Raji (cell line): ENCODE data around the gene DAGLA.
A peak's percentile ranks its signal among the peaks of the same experiment; 100 is the strongest.

Source experiments
- POLR2A ChIP-seq: IDR thresholded peaks from 2 replicates; pipeline ENCODE4 v1.6.1; 2011; ENCODE audit warnings: low read depth, low read length, control low read depth; ENCODE audit not compliant: insufficient read depth

Gene DAGLA

DNA sequence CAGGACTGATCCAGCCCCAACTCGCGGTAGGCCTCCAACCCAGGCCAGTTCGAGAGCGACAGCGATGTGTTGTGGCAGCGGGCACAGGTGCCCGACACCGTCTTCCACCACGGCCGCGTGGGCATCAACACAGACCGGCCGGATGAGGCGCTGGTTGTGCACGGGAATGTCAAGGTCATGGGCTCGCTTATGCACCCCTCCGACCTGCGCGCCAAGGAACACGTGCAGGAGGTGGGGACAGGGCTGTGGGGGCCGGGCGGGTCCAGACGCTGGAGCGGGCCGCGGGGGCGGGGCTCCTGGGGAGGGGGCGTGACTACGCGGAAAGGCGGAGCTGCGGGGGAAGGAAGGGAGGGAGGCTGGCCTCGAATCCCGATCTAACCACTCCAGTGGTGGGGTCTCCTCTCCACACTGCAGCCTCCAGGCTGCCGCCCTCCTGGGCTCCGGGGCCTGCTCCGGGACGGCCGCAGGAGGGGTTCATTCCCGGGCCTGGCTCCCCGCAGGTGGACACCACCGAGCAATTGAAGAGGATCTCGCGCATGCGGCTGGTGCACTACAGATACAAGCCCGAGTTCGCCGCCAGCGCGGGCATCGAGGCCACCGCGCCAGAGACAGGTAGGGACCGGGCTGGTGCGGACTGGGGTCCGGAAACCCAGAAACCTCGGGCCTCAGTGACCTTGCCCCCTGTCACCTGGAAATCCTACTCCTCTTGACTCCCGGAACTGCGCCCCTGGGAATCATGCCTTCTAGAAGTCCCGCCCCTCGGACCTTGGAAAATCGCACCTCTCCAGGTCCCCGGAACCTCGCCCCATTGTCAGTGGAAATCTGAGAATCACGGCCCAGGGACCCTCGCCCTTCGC lies 97.3 kb downstream of the DAGLA start:
- TF ChIP-seq POLR2A = no peak

DNA sequence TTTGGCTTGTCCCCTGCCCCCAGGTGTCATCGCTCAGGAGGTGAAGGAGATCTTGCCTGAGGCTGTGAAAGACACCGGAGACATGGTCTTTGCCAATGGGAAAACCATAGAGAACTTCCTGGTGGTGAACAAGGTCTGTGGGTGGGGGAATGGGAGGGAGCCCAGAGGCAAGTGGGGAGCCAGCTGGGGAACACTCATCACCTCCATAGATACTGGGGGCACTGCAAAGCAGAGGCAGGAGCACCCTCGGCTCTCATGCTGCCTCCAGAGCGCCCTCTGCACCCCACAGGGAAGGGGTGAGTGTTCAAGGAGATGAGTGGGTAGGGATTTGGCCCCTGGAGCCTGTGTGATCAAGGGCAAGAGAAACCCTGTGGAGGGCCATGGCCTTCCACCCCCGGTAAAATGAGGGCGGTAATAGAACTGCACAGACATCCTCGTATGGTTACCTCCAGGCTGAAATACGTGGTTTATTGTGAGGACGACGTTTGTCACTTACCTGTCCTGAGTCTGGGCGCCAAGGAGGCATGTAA lies 98.2 kb downstream of the DAGLA start:
- TF ChIP-seq POLR2A = no peak

DNA sequence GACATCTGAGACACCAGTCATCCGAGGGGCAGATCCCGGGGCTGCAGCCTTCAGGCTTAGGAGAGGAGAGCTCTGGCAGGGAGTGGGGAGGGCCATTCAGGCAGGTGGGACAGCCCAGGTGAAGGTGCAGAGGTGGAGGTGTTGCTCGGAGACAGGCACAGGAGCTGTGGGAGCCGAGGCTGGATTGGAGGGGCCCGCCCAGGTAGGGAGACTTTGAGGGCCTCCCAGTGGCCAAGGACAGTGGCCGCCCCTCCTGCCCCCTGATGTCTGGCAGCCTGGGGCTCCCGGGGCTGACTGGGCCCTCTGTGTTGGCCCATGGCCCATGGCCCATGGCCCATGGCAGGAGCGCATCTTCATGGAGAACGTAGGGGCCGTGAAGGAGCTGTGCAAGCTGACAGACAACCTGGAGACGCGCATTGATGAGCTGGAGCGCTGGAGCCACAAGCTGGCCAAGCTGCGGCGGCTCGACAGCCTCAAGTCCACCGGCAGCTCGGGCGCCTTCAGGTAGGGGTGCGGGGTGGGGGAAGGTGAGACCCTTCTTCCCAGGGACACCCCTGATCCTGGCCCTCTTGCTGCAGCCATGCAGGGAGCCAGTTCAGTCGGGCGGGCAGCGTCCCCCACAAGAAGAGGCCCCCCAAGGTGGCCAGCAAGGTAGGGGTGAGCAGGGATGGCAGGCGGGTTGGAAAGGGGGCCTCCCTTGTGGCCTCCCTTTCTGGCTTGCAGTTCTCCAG lies 98.9 kb downstream of the DAGLA start:
- TF ChIP-seq POLR2A = no peak

DNA sequence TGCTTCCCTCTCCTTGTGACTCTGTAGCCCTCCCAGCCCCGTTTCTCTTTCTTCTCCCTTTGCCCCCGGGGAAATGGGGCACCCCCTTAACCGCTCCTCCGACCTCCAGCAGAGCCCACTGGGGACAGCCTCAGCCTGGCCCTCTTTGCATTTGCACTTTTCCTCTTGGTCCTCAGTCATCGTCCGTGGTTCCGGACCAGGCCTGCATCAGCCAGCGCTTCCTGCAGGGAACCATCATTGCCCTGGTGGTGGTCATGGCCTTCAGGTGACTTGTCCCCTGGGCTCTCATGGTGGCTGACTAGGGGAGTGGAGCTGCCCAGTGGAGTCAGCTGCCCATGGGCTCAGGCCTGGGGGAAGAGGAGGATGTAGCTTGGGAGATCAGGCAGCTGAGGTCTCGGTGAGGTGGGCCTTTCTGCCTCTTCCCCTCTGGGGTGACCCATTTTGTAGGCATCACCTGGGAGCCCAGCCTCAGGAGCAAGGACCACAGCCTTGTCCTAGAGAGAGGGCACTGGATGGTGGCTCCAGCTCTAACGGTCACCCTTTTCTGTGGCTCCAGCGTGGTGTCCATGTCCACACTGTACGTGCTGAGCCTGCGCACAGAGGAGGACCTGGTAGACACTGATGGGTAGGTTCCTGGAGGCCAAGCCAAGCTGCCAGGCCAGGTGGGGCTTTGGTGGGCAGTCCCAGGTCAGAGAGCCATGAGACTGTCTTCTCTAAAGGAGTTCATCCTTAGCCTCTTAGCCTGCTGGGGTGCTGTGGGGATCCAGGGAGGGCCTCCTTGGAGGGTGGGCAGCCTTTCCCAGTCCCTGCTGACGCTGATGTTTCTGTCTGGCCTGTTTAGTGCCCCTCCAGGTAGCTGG lies 99.7 kb downstream of the DAGLA start:
- TF ChIP-seq POLR2A = no peak

DNA sequence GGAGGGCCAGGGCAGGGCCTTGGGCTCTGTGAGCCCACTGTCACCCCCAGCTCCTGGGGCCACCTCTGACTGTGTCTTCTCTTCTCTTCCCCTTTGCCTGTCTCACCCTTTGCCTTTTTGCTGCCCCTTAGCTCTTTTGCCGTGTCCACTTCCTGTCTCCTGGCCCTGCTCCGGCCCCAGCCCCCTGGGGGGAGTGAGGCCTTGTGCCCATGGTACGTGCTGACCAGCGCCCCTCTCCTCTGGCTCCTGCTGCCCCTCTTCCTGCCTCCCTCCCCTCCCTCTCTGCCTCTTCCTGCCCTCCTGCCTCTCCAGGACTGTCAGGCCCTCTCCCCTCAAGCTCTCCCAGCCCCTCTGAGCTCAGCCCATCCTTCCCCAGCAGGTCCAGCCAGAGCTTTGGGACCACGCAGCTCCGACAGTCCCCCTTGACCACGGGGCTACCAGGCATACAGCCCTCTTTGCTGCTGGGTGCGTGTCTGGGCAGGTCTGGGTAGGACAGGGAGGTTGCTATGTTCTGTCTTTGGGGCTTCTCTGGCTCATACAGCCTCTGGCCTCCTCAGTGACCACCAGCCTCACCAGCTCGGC lies 100.5 kb downstream of the DAGLA start:
- no peak for TF ChIP-seq POLR2A

DNA sequence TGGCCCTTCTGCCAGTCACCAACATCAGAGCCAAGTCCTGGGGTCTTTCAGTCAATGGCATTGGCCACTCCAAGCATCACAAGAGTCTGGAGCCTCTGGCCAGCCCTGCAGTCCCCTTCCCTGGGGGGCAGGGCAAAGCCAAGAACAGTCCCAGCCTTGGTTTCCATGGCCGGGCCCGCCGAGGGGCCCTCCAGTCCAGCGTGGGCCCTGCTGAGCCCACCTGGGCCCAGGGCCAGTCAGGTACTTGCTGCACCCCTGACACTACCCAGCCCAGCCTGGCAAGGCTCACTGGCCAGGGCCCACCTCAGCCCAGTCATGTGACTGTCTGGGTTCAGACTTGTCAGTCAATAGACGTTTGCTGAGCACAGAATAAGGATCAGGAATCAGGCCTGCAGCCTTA lies 101.4 kb downstream of the DAGLA start:
- TF ChIP-seq POLR2A = no peak

DNA sequence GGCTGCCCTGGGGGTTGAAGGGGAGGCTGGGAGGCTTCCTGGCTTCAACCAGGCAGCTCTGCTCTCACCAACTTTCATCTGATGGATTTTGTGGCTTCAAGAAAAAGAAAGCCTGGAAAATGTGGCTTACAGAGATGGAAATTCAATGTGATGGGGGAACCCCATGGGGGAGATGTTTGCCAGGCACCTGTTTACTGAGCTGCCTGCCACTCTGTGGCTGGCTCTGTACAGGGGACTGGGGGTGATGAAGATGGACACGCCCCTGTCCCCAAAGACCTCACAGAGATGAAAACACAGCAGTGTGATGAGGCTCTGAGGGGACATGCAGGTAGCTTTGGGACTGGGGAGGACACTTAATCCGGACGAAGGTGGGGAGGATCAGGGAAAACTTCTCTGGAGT lies 102.1 kb downstream of the DAGLA start:
- no peak for TF ChIP-seq POLR2A

DNA sequence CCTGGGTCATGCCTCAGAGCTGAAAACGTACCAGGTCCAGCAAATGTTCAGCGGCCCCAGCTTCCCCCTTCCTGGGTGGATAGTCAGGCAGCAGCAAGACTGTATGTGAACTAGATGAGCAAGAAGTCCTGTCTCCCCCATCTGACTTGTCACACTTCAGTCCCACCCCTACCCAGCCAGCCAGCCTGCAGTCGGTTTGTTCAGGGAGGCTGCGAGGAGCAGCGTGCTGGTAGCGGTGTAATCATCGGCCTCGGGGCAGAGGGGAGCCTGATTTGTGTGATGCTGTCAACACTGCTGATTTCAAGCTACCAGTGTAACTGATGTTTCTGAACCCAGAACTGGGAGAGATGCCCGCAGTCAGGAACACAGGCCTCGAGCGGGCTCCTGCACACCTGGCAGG lies 102.7 kb downstream of the DAGLA start:
- TF ChIP-seq POLR2A = no peak

DNA sequence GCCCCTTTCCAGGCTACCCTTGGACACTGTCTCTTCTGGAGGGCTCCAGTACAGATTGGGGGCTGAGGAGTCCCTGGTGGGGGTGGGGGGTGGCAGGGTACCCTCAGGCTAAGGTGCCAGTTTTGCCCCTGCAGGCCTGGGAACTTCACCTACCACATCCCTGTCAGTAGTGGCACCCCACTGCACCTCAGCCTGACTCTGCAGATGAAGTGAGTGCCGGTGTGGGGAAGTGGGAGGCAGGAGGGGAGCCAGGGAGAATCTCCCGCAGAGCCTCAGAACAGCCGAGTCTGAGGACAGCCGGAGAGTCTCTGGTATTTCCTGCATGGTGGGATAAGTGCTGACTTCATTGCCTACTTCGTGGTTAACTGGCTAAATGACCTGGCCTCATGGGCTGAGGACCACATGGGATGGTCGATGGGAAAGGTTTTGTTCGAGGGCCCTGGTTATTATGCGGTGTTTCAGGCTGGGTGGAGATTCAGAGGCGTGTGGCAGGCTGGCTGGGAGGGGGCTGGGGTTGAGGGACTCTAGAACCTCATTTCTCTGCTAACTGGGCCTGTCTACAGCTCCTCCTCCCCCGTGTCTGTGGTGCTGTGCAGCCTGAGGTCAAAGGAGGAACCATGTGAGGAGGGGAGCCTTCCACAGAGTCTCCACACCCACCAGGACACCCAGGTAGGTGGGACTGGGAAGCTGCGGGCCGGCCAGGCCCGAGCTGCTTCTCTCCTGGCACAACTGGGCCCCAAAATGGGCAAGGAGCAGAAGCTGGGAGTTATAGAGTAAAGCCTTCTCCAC lies 103.7 kb downstream of the DAGLA start:
- TF ChIP-seq POLR2A = no peak

DNA sequence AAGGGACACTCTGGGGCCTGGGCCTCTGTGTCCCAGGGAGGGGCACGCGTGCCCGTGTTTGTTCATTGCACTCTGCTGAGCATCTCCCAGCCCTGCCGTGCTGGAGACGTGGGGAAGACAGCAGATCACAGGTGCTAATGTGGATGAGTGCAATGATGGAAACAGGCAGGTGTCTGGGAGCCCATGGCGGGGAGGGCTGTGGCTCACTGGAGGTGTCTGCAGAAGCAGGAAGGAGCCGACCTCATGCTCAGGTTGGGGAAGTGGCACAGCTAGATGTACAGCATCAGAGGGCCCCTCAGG lies 104.3 kb downstream of the DAGLA start:
- TF ChIP-seq POLR2A = no peak

DNA sequence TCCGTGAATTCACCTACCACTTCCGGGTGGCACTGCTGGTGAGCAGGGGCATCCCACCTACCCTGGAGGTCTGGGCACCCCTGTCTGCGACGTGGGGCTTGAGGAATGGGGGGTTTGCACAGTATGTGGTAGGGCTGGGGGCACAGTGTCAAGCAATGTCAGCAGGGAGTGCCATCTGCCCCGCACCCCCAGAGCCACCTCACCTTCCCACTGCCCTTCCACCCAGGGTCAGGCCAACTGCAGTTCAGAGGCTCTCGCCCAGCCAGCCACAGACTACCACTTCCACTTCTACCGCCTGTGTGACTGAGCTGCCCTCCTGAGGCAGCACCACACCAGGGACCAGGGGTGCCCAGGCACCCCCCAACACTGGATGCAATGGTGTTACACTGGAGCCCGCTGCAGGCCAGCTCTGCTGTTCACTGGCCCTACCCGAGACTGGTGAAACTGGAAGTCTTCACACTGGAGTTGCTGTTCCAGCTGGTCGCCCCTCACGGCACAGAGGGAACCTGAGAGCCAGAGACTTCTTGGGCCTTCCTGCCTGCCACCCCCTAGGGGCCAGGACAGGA lies 105.7 kb downstream of the DAGLA start:
- TF ChIP-seq POLR2A = no peak

DNA sequence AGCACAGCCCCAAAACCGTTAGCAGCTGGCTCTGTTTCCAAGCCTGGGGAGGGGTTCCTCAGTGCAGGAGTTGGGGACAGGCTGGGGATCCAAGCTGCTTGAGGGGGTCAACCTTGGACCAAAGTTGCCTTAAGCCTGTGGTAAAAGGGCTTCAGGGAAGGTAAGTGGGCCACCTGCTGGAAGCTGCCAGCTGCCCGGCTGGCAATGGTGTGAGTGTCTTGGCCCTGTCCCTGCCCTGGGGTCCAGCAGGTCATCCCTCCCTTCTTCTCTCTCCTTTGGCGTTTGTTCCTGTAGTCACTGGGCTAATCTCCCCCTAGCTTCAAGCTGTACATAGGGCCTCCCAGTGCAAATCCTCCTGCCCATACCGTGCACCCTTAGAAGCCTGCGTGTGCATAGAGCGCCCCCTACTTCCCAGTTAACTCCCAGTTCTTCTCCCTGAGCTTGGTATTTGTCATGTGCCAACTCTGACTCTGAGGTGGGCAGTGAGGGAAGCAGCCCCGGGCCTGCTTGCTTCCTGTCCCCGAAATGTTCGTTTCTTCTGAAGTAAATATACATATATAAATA lies 107.8 kb downstream of the DAGLA start:
- TF ChIP-seq POLR2A = no peak

DNA sequence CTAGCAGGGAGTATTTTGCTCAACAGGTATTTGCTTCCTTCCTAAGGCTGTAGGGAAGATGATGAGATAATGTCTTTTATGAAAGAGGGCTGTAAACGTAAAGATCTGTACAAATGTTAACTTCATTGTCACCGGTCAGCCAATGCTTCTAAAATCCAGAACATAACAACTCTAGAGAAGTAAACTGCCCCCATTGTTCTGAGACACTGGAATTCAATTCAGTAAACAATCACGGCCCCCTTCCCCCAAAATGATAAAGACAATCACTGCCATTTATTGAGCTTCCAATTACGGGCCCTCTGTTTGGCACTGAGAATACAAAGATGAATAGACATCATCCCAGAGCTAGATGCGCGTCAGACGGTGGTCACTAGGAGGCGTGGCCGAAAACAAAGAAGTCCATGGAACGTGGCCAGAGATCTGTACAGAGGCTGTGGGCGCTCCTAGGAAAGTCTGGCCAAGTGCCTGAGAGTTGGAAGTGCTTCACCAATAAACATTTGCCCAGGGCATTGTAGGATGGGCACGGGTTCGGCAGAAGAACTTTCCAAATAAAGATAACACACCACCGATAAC lies 111.6 kb downstream of the DAGLA start:
- no peak for TF ChIP-seq POLR2A

DNA sequence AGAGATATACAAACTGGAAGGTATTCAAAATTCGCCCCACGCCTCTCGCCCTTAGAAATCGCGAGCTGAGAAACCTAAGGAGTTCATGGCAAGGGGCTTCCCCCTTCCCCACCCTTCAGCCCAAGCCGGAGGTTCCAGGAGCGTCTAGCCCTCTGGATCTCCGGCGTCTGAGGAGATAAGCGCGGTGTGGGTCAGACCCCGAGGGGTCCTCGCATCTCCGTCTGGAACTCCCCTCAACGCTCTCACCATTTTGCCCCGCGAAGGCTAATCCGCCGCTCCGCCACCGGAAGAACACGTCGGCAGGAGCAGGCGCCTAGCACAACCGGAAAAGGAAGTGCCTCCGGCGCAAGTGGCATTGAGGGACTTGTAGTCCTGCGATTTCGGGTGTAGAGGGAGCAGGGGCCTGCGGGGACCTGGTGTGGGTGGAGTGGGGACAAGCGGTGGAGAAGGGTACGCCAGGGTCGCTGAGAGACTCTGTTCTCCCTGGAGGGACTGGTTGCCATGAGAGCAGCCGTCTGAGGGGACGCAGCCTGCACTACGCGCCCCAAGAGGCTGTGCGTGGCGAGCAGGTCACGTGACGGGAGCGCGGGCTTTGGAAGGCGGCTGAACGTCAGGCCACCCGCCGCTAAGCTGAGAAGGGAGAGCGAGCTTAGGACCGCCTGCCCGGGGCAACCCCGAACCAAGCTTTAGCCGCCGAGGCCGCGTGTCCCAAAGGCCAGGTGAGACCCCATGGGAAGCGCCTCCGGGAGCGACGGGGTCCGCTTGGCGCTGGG lies 112.3 kb downstream of the DAGLA start, which contains the start of the genes FEN1 and TMEM258:
Gene FEN1 (plus strand): TSS at position 602 of the 773 bp plus-strand sequence. CDS start 2,451 bp downstream, outside the sequence.
Gene TMEM258 (minus strand): TSS at position 290 of the 773 bp plus-strand sequence. CDS start 41 bp downstream, at position 249.
- TF ChIP-seq POLR2A = peak; percentile 90
